ENCODE data around the gene BAZ1B. TPM values are rescaled to one million over a fixed set of nuclear protein-coding genes. Genes with fewer than 3 reads are reported as not detected.

BAZ1B gene
- total RNA-seq, 1 donor from 2014 or later = 55.7 TPM

DNA sequence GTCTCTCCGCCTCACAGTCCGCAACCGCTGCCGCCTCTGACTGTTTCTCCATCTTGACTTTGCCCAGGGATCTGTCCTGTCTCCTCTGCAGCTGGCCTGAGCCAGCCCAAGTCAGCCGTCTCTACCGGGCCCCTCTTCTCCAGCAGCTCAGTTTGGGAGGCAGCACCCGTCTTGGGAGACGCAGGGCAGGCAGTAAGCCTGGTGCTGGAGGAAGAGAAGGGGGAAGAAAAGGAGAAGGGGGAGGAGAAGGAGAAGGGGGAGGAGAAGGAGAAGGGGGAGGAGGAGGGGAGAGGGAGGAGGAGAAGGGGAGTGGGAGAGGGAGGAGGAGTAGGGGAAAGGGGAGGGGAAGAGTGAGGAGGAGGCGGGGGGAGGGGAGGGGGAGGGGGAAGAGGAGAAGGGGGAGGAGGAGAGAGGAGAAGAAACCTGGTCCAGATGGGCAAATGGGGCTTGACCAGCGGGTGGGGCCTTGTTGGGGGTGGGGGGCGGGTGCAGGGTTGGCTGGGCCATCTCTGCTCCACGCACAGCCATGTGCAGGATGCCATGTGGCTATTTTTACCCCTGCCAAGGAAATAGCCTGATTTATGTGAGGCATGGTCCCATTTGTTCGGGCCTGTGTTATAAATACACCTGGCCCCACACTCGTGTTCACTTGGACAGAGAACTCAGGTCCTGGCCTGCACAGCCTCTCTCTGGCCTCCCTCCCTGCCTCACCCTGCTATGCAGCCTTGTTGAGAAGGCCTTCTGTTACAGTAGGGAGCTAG, 124.4 kb downstream of the BAZ1B start:
- DNase-seq = no peak
- Histone ChIP-seq H3K4me1 (no peaks in the 10 kb centered on the region), H3K27ac (no peak overlapping the region), H3K9me3 (no peaks in the 10 kb centered on the region), H3K4me3 (no peak overlapping the region), H3K27me3 (no peaks in the 10 kb centered on the region), H3K36me3 (no peaks in the 10 kb centered on the region)
- TF ChIP-seq CTCF (IDR thresholded peaks at IDR 0.05) = no peak
- no peak for ATAC-seq
- intact Hi-C loops (cut with DNase I) = no loop called here

DNA sequence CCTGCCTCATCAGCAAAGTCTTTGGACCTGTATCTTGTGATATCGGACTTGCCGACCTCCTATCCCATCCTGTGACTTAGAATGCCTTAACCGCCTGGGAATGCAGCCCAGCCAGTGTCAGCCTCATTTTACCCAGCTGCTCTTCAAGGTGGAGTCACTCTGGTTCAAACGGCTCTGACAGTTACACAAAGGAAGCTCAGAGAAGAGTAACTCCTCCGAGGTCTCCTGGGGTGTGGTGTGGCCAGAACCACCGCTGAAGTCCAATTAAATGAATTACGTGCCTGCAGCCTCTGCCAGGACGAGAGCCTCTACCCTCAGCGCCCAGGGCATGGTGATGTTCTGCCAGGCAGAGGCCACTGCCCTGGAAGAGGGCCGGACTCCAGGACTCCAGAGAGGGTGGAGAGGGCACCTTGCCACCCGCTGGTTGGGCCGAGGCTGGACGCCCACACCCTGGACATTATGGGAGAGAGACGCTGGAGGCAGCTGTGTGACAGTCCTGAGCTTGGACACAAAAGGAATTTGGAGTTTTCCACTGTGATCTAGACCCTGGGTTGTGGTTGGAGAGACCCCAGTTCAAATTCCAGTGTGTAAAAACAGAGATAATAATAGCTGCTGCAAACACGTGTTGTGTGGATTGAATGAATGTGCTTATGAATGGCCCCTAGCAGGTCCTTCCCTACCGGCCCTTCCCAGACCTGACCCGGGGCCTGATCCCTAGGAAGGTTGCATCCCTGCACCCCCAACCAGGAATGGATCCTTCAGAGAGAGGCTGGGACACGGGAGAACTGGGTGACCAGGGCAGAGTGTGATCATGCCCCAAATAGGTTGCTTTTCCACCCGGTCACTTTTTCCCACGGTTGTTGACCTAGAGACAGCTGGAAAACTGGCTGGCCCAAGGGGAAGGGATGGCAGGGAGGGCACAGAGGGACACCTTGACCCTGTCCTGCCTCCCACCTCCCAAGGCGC, 126.3 kb downstream of the BAZ1B start:
- no peaks in the 10 kb centered on the region for H3K36me3 ChIP-seq
- no peak overlapping the region for H3K27ac ChIP-seq
- ATAC-seq (no peak), DNase-seq (no peak)
- TF ChIP-seq CTCF (IDR thresholded peaks at IDR 0.05) = no peak
- no peaks in the 10 kb centered on the region for H3K4me1 ChIP-seq
- no peaks in the 10 kb centered on the region for H3K9me3 ChIP-seq
- no peaks in the 10 kb centered on the region for H3K27me3 ChIP-seq
- intact Hi-C loops (cut with DNase I) = no loop called here
- H3K4me3 ChIP-seq = no peak overlapping the region

DNA sequence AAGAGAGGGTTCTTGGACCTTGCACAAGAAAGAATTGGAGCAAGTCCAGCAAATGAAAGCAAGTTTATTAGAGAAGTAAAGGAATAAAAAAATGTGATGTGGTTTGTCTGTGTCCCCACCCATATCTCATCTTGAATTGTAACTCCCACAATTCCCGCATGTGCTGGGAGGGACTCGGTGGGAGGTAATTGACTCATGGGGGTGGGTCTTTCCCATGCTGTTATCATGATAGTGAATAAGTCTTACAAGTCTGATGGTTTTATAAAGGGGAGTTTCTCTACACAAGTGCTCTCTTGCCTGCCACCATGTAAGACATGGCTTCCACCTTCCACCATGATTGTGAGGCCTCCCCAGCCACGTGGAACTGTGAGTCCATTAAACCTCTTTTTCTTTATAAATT, 127.7 kb downstream of the BAZ1B start:
- Histone ChIP-seq H3K9me3 (no peaks in the 10 kb centered on the region), H3K4me1 (no peaks in the 10 kb centered on the region), H3K4me3 (no peak overlapping the region), H3K36me3 (no peaks in the 10 kb centered on the region), H3K27me3 (no peaks in the 10 kb centered on the region), H3K27ac (no peak overlapping the region)
- DNase-seq (no peak), ATAC-seq (no peak)
- intact Hi-C loops (cut with DNase I) = no loop called here
- TF ChIP-seq CTCF (IDR thresholded peaks at IDR 0.05) = no peak

DNA sequence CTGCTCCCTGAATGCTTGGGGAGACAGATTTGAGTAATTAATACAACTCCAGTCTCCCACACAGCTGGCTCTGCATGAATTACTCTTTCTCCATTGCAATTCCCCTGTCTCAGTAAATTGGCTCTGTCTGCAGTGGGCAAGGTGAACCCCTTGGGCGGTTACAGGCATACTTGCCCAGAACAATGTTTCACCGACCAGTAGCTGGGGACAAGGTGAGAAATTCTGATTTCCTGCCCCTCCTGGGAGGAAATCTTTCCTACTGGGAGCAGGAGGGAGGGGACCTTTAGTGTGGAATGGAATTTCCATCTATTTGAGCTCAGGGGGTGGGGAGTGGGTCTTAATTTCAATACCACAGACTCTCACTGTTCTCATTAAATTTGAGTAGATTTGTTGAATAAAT, 130.7 kb downstream of the BAZ1B start:
- no peak for TF ChIP-seq CTCF (IDR thresholded peaks at IDR 0.05)
- H3K27me3 ChIP-seq = no peaks in the 10 kb centered on the region
- no peak overlapping the region for H3K4me3 ChIP-seq
- H3K9me3 ChIP-seq = peaks cover 20% of the 10 kb centered on the region
- DNase-seq = no peak
- H3K4me1 ChIP-seq = no peaks in the 10 kb centered on the region
- no peak overlapping the region for H3K27ac ChIP-seq
- intact Hi-C loops (cut with DNase I) = no loop called here
- H3K36me3 ChIP-seq = no peaks in the 10 kb centered on the region
- ATAC-seq = no peak

Other genes with a start within 250 kb of the BAZ1B start
- 22.4 TPM for gene NSUN5, start 213.5 kb downstream of the BAZ1B start, total RNA-seq
- gene TRIM50, start 194.2 kb downstream of the BAZ1B start, total RNA-seq = 0.20 TPM
- gene FKBP6, start 194.1 kb downstream of the BAZ1B start, total RNA-seq = not detected
- 0.26 TPM for gene FZD9, start 88.5 kb downstream of the BAZ1B start, total RNA-seq
- gene BCL7B, start 35.4 kb upstream of the BAZ1B start, total RNA-seq = 71.8 TPM
- gene TBL2, start 56.3 kb upstream of the BAZ1B start, total RNA-seq = 29.8 TPM
- gene MLXIPL, start 102.2 kb upstream of the BAZ1B start, total RNA-seq = 11.1 TPM
- gene VPS37D, start 145.5 kb upstream of the BAZ1B start, total RNA-seq = 1.4 TPM
- gene DNAJC30, start 161.2 kb upstream of the BAZ1B start, total RNA-seq = 10.2 TPM
- 38.4 TPM for gene BUD23, start 161.3 kb upstream of the BAZ1B start, total RNA-seq
- 6.3 TPM for gene STX1A, start 197.4 kb upstream of the BAZ1B start, total RNA-seq
- 19.7 TPM for gene ABHD11, start 216.5 kb upstream of the BAZ1B start, total RNA-seq
- 11.8 TPM for gene CLDN3, start 248.0 kb upstream of the BAZ1B start, total RNA-seq